B cell (primary cell): ENCODE data around the gene IGSF22. TPM values are rescaled to one million over a fixed set of nuclear protein-coding genes. Genes with fewer than 3 reads are reported as not detected.

Experiments used
- ATAC-seq: fragments of 200-7000 bp; cut with Tn5 transposase; one replicate; pipeline ENCODE4 v1.10.0; 2021; ENCODE audit warnings: low read depth, mild to moderate bottlenecking, moderate number of reproducible peaks, moderate library complexity
- CTCF ChIA-PET: fragments of 350-600 bp; sonication (Branson Sonifier 250); formaldehyde crosslinking; loops from one replicate; lab custom pipeline; 2021; ENCODE audit warnings: antibody characterized with exemption, inconsistent platforms; lab: Charles Lee
- POLR2A ChIA-PET: fragments of 350-600 bp; sonication (Branson Sonifier 250); formaldehyde crosslinking; loops from one replicate; lab custom pipeline; 2021; ENCODE audit warnings: antibody characterized with exemption; lab: Charles Lee
- DNase-seq: peaks from one replicate; pipeline ENCODE4 v3.0.0; 2013
- H2AFZ ChIP-seq: 2 replicates; pipeline ENCODE4 v1.6.1; 2012; ENCODE audit warnings: mild to moderate bottlenecking, low read depth, low read length; ENCODE audit not compliant: insufficient read depth, poor library complexity, severe bottlenecking
- H3K27ac ChIP-seq, 2 donors: 1 replicate in 1 of 2; 2 replicates in 1 of 2; pipeline ENCODE4 v1.5.1; 2012 to 2013; ENCODE audit warnings: low read length in 2 of 2, mild to moderate bottlenecking in 2 of 2, moderate library complexity in 1 of 2
- H3K27me3 ChIP-seq, 4 experiments: fragments of 200-600 bp in 1 of 4; sonication (generic) in 1 of 4; replicated peaks in 1 of 4; 1 replicate in 2 of 4; 2 replicates in 2 of 4; pipeline versions ENCODE4 v1.6.1 to v1.7.0; 2013 to 2016; ENCODE audit warnings: low read length in 3 of 4, mild to moderate bottlenecking in 2 of 4, mixed read lengths in 1 of 4, moderate library complexity in 1 of 4; ENCODE audit not compliant: insufficient read depth in 4 of 4, control insufficient read depth in 3 of 4; ENCODE audit errors: control extremely low read depth in 1 of 4
- H3K36me3 ChIP-seq, 2 experiments: replicated peaks in 1 of 2; 1 replicate in 1 of 2; 2 replicates in 1 of 2; pipeline versions ENCODE4 v1.6.1 to v1.7.1; 2013; ENCODE audit warnings: low read length in 1 of 2; ENCODE audit not compliant: insufficient read depth in 2 of 2, control insufficient read depth in 1 of 2; ENCODE audit errors: control extremely low read depth in 1 of 2, extremely low read depth in 1 of 2
- H3K4me1 ChIP-seq, 2 donors: fragments of 200-600 bp in 1 of 2; sonication (generic) in 1 of 2; 1 replicate in 1 of 2; 2 replicates in 1 of 2; pipeline versions ENCODE4 v1.5.1 to v1.6.1; 2013 to 2017; ENCODE audit warnings: low read length in 2 of 2; ENCODE audit not compliant: control insufficient read depth in 2 of 2, insufficient read depth in 2 of 2
- H3K4me2 ChIP-seq: replicated peaks from 2 replicates; pipeline ENCODE3; 2012; ENCODE audit warnings: mild to moderate bottlenecking, low read depth, low read length; ENCODE audit not compliant: poor library complexity, severe bottlenecking
- H3K4me3 ChIP-seq, 5 experiments: fragments of 200-600 bp in 1 of 5; sonication (generic) in 1 of 5; 1 replicate in 3 of 5; 2 replicates in 2 of 5; pipeline versions ENCODE4 v1.5.1 to v1.7.0; 2011 to 2016; ENCODE audit warnings: low read length in 4 of 5, mild to moderate bottlenecking in 4 of 5, low read depth in 2 of 5, control low read depth in 1 of 5, moderate library complexity in 1 of 5; ENCODE audit not compliant: insufficient read depth in 1 of 5; ENCODE audit errors: control extremely low read depth in 1 of 5, extremely low read depth in 1 of 5
- H3K79me2 ChIP-seq: fragments of 200-600 bp; sonication (generic); one replicate; pipeline ENCODE4 v1.6.0; 2016; ENCODE audit warnings: low read length; ENCODE audit not compliant: control insufficient read depth, insufficient read depth
- H3K9ac ChIP-seq: fragments of 200-600 bp; sonication (generic); 2 replicates; pipeline ENCODE4 v1.6.1; 2017; ENCODE audit warnings: mild to moderate bottlenecking, low read length, moderate library complexity
- H3K9me3 ChIP-seq, 3 donors: one replicate each; pipeline versions ENCODE4 v1.6.1 to v1.7.1; 2013; ENCODE audit warnings: low read length in 2 of 3; ENCODE audit not compliant: control insufficient read depth in 2 of 3, insufficient read depth in 1 of 3; ENCODE audit errors: control extremely low read depth in 1 of 3
- H4K20me1 ChIP-seq: 2 replicates; pipeline ENCODE4 v1.6.0; 2012; ENCODE audit warnings: mild to moderate bottlenecking, low read length; ENCODE audit not compliant: insufficient read depth, control insufficient read depth, poor library complexity, severe bottlenecking
- H3K27ac Mint-ChIP-seq: one replicate; pipeline ENCODE4 v1.8.0; 2021; ENCODE audit warnings: mixed read lengths
- H3K27me3 Mint-ChIP-seq: one replicate; pipeline ENCODE4 v1.8.0; 2021; ENCODE audit warnings: mixed read lengths
- H3K4me1 Mint-ChIP-seq: one replicate; pipeline ENCODE4 v1.8.0; 2021; ENCODE audit warnings: mixed read lengths
- H3K4me3 Mint-ChIP-seq: one replicate; pipeline ENCODE4 v1.8.0; 2021; ENCODE audit warnings: mixed read lengths
- H3K9me3 Mint-ChIP-seq: one replicate; pipeline ENCODE4 v1.8.0; 2022; ENCODE audit warnings: mixed read lengths; ENCODE audit not compliant: insufficient read depth
- EZH2 ChIP-seq: IDR thresholded peaks from 2 replicates; pipeline ENCODE4 v1.6.1; 2012; ENCODE audit warnings: borderline replicate concordance, low read depth, mild to moderate bottlenecking, moderate library complexity, low read length; ENCODE audit not compliant: insufficient read depth, poor library complexity, severe bottlenecking
- WGBS: methylation state at CpG from one replicate; pipeline ENCODE4 v1.1.5; 2013; ENCODE audit warnings: missing lambda C conversion rate; ENCODE audit not compliant: insufficient coverage; 5-methylcytosine and 5-hydroxymethylcytosine counted together
- intact Hi-C: fragments of 100-400 bp; cut with micrococcal nuclease; formaldehyde crosslinking; loops from one replicate; pipeline ENCODE4 v1.10.0; 2022
- polyA plus RNA-seq: library from polyadenylated mRNA; depleted of rRNA; stranded (reverse); fragments of >200 nt; gene quantifications from 2 replicates; pipeline ENCODE4 v1.2.3, GENCODE V29; 2012
- total RNA-seq, 2 donors: library from RNA; stranded (reverse); fragments of 120-200 nt in 1 of 2; gene quantifications; 1 replicate in 1 of 2; 2 replicates in 1 of 2; pipeline versions ENCODE4 v1.2.3 to v1.2.4, GENCODE V29; 2013 to 2022
- TF ChIP-seq, protein P1 (sequence below): fragments of 200-600 bp; IDR thresholded peaks from one replicate; pipeline ENCODE4 v1.8.0; 2022; ENCODE audit warnings: antibody characterized with exemption, mild to moderate bottlenecking

The IGSF22 gene
- total and polyA plus RNA-seq, 2 donors (not counting 1 experiment from before 2014, with no cell fraction given), result 0.91 to 2.6 TPM

- Histone ChIP-seq H3K27ac (no peak overlapping the region), H3K4me1 (no peaks in the 10 kb centered on the region), H2AFZ (no peak overlapping the region), H3K4me2 (no peak overlapping the region), H3K79me2 (no peaks in the 10 kb centered on the region), H3K9me3 (peaks cover 0 to 7% (median 1%) of the 10 kb centered on the region in 3 donors), H4K20me1 (no peaks in the 10 kb centered on the region), H3K9ac (no peak overlapping the region), H3K27me3 (peaks cover 0 to 13% (median 4%) of the 10 kb centered on the region in 4 experiments), H3K36me3 (no peaks in the 10 kb centered on the region), H3K4me3 (no peak overlapping the region)
- 100% methylated on average over 1 of the region's 5 CpGs for WGBS
- ATAC-seq (no peak), DNase-seq (no peak)
- no peak overlapping the region for H3K4me3 Mint-ChIP-seq
- POLR2A ChIA-PET, result no interaction called here
- TF ChIP-seq, protein P1, sequence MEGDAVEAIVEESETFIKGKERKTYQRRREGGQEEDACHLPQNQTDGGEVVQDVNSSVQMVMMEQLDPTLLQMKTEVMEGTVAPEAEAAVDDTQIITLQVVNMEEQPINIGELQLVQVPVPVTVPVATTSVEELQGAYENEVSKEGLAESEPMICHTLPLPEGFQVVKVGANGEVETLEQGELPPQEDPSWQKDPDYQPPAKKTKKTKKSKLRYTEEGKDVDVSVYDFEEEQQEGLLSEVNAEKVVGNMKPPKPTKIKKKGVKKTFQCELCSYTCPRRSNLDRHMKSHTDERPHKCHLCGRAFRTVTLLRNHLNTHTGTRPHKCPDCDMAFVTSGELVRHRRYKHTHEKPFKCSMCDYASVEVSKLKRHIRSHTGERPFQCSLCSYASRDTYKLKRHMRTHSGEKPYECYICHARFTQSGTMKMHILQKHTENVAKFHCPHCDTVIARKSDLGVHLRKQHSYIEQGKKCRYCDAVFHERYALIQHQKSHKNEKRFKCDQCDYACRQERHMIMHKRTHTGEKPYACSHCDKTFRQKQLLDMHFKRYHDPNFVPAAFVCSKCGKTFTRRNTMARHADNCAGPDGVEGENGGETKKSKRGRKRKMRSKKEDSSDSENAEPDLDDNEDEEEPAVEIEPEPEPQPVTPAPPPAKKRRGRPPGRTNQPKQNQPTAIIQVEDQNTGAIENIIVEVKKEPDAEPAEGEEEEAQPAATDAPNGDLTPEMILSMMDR, result no peak
- TF ChIP-seq EZH2, result no peak
- no peaks in the 10 kb centered on the region for H3K4me1 Mint-ChIP-seq
- CTCF ChIA-PET, result no interaction called here
- H3K27me3 Mint-ChIP-seq, result peaks cover 19% of the 10 kb centered on the region
- intact Hi-C loops, result no loop called here
- H3K27ac Mint-ChIP-seq, result no peak overlapping the region
- H3K9me3 Mint-ChIP-seq, result no peaks in the 10 kb centered on the region
These were observed 68.3 kb downstream of the IGSF22 start for GRCh38 chr11:18657673-18658072.

Other genes with a start within 250 kb of the IGSF22 start
- gene TSG101, start 199.2 kb downstream of the IGSF22 start, total RNA-seq, result 49.6 and 50.9 TPM in 2 replicates
- 56.5 and 57.0 TPM in 2 replicates for gene TSG101, start 199.2 kb downstream of the IGSF22 start, polyA plus RNA-seq
- 12.4 and 12.8 TPM in 2 replicates for gene UEVLD, start 137.5 kb downstream of the IGSF22 start, total RNA-seq
- 3.8 and 6.3 TPM in 2 replicates for gene UEVLD, start 137.5 kb downstream of the IGSF22 start, polyA plus RNA-seq
- gene MISFA, start 126.4 kb downstream of the IGSF22 start, total RNA-seq, result 1.2 and 3.2 TPM in 2 replicates
- gene MISFA, start 126.4 kb downstream of the IGSF22 start, polyA plus RNA-seq, result not detected in 2 replicates
- gene SPTY2D1, start 91.8 kb downstream of the IGSF22 start, total RNA-seq, result 16.5 and 17.8 TPM in 2 replicates
- 4.7 and 10.9 TPM in 2 replicates for gene SPTY2D1, start 91.8 kb downstream of the IGSF22 start, polyA plus RNA-seq
- gene TMEM86A, start 27.4 kb downstream of the IGSF22 start, total RNA-seq, result 0.58 and 1.1 TPM in 2 replicates
- gene TMEM86A, start 27.4 kb downstream of the IGSF22 start, polyA plus RNA-seq, result 0.40 and 0.94 TPM in 2 replicates
- gene PTPN5, start 65.6 kb upstream of the IGSF22 start, total RNA-seq, result not detected in 2 replicates
- not detected in 2 replicates for gene PTPN5, start 65.6 kb upstream of the IGSF22 start, polyA plus RNA-seq
- gene MRGPRX1, start 213.2 kb upstream of the IGSF22 start, total RNA-seq, result not detected in 2 replicates
- gene MRGPRX1, start 213.2 kb upstream of the IGSF22 start, polyA plus RNA-seq, result not detected in 2 replicates